OCI-M2 (cell line): ENCODE data around the gene UTS2R.

ENCODE experiments used
- DNase-seq: peaks from one replicate; lab custom pipeline; 2025; ENCODE audit not compliant: unreplicated experiment; lab: John Stamatoyannopoulos, UW

The UTS2R gene

DNA sequence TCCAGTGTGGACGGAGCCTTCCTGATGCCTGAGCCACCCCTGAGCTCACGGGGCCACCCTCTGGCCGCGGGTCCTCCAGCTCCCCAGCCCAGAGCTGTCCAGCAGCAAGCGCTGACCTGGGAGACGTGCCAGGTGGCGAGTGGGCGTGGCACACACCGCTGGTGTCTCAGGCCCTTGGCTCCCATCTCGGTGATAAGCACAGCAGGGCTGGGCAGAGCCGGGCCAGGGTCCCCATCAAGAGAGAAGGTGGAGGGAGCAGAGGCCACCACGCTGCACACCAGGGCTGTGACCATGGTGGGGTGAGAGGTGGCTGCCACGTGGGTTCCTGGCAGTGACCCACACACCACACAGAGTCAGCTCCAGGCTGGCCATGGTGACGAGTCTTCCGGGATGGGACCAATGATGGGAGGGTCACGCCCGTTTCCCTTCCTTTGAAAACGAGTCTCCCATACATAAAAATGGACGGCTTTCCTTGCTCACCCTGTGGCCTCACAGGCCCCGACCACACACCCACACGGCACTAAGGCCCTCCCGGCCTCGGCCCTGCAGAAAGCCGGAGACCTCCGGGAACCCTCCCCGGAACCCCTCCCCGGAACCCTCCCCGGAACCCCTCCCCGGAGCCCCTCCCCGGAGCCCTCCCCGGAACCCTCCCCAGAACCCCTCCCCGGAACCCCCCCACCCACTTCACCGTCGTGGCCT lies 16.8 kb downstream of the UTS2R start:
- no peak for DNase-seq

DNA sequence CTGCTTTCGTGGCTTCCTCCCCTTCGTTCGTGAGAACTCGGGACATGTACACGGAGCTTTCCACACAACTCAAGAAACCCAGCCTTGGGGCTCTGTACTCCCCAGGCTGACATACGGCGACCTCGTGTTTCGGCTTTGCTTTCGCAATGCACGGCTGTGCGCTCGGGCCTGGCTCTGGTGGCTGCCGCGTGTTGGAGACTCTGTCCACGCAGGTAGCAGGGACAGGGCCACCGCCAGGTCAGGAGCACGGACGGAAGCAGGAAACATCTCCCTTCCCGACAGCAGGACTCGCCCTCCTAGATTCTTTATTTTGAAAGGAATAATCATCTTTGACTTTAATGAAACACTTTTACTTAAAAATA lies 17.3 kb downstream of the UTS2R start:
- no peak for DNase-seq

GRCh38 chr17:82389379-82389778 lies 17.8 kb downstream of the UTS2R start:
- no peak for DNase-seq

DNA sequence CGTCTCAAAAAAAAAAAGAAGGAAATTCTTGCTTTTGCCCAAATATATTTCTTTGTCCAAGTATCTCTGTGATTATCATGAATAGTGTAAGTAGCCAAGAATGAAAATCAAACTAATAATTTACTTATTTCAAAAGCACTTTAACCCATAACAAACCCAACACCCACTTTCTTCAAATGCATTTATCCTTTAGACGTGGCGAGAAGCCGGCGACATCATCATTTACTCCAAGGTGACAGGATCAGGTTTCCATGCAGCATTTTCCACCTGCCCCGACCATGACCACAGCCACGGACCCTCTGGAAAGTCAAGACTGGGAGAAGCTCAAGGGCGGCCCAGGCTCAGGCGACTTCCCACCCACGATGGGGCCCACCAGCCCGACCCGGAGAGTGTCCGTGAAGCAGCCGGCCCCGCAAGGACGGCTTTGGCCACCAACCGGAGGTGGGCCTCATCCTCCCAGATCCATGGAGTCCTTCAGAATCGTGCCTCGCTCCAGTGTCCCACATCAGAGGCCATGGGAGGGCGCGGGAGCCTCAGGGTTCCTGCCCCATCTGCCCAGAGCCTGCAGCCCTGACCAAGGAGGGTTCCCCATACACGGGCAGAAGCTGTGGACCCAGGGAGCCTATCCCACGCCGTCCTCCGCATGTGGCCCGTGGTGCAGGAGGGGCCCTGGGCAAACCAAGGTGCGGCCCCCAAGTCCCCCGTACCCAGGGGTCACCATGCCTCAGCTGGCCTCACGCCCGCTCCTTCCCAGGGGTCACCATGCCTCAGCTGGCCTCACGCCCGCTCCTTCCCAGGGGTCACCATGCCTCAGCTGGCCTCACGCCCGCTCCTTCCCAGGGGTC lies 18.7 kb downstream of the UTS2R start:
- DNase-seq: no peak

- no peak for DNase-seq
These were observed 19.4 kb downstream of the UTS2R start for GRCh38 chr17:82390860-82391435.

DNA sequence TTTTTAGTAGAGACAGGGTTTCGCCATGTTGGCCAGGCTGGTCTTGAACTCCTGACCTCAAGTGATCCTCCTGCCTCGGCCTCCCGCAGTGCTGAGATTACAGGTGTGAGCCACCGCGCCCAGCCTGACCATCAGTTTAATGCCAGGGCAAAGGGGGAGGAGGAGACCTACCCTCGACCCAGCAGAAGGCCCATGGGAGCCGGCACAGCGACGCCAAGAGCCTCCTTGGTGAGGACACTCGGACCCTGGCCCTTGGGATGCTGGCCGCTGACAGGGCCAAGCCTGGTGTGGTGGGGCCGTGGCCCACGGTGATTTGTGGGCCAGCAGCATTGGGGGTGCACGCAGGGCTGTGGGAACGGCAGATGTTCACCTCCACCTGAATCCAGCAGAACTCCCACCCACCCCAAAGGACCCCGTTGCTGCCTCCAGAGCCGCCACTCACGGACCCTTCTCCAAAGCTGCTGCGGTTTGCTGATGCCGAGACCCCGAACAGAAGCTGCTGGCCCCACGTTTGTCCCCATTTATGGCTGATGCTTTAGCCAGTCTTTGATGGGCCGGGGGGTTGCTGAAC lies 20.0 kb downstream of the UTS2R start:
- DNase-seq: no peak

DNA sequence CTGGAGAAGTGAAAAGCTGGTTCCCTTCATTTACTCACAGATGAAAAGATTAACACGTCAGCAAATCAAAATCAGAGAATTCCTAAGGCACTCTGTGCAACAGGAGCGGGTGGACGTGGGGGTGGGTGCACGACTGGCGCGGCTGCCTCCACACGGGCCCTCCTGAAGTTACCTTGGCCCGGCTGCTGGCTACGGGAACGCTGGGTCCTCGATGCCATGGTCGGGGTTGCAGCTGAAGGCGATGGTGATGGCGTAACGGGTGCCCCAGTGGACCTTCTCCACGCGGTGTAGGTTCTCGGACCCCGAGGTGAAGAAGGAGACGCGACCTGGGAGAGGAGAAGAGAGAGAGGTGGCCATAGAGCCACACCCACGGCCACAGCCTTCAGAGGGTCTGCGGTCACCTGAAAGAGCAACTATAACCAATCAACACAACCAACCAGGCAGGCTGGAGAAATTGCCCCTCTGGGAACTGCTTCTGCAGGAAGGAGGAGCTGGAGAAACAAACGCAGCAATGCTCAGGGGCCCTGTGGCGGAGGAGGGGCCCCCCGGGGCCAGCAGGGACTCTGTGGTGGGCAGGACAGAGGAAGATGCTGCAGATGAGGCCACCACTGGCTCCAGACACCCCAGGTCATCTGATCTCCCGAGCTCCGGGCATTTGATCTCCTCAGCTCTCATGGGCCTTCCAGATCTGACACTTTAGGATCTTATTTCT lies 20.8 kb downstream of the UTS2R start:
- DNase-seq: no peak

DNA sequence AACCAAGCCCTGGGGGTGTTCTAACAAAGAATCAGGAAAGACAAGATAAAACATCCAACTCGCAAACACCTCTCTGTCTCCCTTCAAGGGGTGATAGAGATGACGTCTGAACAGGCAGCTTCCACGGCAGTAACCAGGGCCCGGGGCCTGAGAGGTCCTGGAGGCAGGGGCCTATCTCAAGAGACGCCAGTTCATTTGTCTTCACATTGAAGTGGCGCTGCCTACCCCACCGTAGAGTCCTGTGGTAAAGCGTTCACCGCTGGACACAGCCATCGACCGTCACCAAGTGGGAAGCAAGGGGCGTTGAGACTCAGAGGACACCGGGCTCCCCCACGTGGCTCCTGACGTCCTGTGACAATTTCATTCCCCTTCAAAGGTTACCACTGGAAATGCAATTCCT lies 21.4 kb downstream of the UTS2R start:
- no peak for DNase-seq

GRCh38 chr17:82394278-82394677 lies 22.7 kb downstream of the UTS2R start:
- DNase-seq: no peak

GRCh38 chr17:82396601-82397435 lies 25.3 kb downstream of the UTS2R start:
- DNase-seq: no peak

DNA sequence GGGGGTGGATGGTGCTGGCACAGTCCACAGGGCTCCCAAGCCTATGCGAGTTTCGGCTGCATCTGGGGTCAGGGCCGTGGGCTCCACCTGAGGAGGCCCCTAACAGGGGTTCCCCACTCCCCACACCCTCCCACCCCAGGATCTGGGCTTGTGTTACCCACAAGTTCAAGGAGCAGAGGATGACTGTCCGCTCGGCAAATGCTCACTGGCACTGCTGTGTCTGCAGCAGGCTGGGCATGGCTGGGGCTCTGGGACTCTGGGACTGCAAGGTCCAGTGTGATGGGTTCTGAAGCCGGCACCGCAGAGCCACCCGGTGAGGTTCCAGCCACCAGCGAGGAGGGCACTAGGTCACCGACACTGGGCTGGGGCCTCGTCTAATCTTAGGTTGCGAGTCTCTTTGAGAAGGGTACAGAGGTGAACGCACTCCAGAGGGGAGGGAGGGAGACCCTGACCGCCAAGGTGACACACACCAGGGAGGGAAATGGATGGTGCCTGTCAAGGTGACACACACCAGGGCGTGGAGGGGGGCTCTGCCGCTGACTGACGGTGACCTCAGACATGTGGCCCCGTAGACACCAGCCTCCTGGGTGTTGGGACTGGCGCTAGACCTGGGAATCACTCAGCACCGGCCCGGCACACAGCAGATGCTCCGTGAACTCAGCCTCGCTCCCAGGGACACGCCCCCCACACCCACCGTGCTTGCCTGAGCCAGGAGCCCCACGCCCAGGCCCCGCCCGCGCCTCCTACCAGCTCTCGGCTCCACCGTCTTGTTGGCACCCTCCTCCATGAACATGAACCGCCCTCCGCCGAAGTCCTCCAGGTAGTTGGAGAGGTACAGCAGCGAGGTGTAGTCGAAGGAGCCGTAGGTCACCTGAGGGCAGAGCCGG lies 26.1 kb downstream of the UTS2R start:
- DNase-seq: no peak

DNA sequence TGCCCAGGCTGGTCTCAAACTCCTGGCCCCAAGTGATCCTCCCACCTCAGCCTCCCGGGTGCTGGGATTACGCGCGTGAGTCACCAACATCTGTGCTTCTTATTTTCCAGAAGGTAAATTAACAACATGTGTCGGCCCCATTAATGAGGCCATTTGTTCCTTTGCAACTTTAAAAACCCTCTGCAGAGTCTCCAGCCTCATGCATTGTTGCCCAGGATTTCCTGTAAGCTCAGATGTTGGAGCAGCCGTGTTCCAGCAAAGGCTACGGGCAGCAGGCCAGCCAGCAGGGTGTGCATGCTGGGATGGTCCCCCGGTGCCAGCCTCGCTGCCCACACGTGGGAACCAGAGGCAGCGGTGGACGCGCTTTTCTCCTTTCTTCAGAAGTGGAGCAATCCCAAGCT lies 27.5 kb downstream of the UTS2R start:
- no peak for DNase-seq

DNA sequence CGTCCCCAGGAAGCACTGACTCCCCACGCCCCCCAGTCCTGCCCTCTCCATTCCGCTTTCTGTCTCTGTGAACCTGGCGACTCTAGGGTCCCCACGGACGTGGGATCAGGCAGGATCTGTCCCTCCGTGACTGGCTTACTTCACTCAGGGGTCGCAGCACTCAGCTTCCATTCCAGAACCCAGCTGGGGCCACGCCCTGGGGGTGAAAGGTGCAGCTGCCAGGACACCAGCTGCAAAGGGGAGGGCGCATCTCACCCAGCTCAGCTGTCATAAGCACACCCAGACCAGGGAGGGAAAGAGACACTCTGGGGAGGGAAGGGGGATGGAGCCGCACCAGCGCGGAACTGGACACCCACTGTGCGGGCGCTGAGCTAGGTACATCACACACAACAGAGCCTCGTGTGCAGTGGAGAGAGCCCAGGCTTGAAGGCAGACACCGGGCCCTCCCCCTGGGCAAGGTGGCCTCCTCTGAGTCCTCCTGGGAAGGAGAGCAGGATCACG lies 28.1 kb downstream of the UTS2R start:
- no peak for DNase-seq

GRCh38 chr17:82400206-82400605 lies 28.6 kb downstream of the UTS2R start:
- no peak for DNase-seq

GRCh38 chr17:82400830-82401229 lies 29.3 kb downstream of the UTS2R start:
- no peak for DNase-seq

- DNase-seq: no peak
These were observed 31.3 kb downstream of the UTS2R start for GRCh38 chr17:82402865-82403264.

DNA sequence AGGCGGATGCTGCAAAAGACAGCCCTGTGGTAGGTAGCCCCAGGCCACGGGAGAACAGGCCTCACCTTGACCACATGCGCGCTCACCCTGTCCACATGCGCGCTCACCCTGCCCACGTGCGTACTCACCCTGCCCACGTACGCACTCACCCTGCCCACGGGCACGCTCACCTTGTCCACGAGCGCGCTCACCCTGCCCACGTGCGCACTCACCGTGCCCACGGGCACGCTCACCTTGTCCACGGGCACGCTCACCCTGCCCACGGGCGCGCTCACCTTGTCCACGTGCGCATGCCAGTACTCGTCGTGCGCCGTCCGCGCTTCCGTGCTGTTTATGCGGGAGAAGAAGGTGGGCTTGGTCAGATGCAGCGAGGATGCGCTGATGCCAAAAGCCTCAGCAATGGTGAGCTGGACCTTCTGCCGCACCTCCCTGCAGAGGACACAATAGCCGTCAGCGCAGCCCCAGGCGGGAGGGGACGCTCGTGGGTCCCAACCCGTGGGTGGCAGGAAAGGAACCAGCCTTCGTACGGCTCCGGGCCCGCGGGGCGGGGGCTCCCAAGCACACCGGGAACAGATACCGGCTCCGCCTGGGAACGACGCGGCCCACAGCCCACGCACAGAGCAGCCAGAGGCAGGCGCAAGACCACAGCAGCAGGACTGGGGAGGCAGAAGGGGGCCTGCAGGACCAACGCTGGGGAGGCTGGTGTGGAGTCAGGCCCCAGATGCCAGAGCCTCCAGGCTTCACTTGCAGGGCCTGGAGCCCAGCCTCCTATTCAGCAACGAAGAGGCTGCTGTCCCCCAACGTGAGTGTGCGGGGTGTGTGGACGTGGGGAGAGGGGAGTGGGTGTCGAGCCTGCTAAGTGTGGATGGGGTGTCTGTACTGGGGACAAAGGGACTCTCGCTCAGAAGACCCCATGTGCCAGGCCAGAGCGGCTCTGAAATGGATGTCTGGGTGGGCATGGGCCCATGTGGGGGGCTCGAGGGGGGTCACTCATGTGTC lies 32.4 kb downstream of the UTS2R start:
- DNase-seq: no peak

DNA sequence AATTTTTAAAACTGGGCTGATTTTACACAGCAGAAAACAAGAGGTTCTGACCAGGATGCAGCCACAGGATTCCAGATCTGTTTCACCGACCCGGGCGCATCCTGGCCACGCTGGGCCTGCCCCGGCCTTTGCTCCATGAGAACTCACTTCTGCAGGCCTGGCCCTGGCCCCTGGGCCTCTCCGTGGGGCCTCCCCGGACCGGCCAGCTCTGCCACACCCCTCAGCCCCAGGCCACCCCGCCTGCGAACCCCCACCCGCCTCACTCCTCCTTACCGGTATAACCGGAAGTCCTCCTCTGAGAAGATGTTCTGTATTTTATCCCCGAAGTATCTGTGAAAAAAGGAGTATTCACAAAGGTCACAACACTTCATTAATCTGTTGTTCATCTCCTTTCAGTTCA lies 33.5 kb downstream of the UTS2R start:
- no peak for DNase-seq
